ENCODE measurements around the gene C1orf232.

GRCh38 chr1:26210147-26210870 is 41.5 kb upstream of the C1orf232 start:
- TF ChIP-seq EZH2 (IDR thresholded peaks at IDR 0.05; ENCODE audit: insufficient read depth, poor library complexity, severe bottlenecking) (no peak), EZH2phosphoT487 (IDR thresholded peaks at IDR 0.05; ENCODE audit: insufficient read depth, low read depth) (no peak)
